ENCODE results near the gene SRCIN1.
"Not testable (repeated sequence)": the region's sequence is repeated elsewhere in the genome, so short reads cannot be mapped to it uniquely, and the experiment has no call there.

Gene SRCIN1

GRCh38 chr17:38534498-38534885, 71.3 kb downstream of the SRCIN1 start:
- H3K4me3 Mint-ChIP-seq = no peak overlapping the region
- peaks cover 11% of the 10 kb centered on the region for H3K4me1 Mint-ChIP-seq
- H3K27ac Mint-ChIP-seq = no peak overlapping the region
- no peaks in the 10 kb centered on the region for H3K9me3 Mint-ChIP-seq
- H3K36me3 Mint-ChIP-seq (ENCODE audit: low read depth) = no peaks in the 10 kb centered on the region
- TF ChIP-seq, protein P1, sequence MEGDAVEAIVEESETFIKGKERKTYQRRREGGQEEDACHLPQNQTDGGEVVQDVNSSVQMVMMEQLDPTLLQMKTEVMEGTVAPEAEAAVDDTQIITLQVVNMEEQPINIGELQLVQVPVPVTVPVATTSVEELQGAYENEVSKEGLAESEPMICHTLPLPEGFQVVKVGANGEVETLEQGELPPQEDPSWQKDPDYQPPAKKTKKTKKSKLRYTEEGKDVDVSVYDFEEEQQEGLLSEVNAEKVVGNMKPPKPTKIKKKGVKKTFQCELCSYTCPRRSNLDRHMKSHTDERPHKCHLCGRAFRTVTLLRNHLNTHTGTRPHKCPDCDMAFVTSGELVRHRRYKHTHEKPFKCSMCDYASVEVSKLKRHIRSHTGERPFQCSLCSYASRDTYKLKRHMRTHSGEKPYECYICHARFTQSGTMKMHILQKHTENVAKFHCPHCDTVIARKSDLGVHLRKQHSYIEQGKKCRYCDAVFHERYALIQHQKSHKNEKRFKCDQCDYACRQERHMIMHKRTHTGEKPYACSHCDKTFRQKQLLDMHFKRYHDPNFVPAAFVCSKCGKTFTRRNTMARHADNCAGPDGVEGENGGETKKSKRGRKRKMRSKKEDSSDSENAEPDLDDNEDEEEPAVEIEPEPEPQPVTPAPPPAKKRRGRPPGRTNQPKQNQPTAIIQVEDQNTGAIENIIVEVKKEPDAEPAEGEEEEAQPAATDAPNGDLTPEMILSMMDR (IDR thresholded peaks at IDR 0.05; ENCODE audit: unreplicated experiment in 3 of 3) = no peak
- H3K27me3 Mint-ChIP-seq (ENCODE audit: low read depth) = peaks cover 42% of the 10 kb centered on the region

GRCh38 chr17:38533866-38534497, 71.8 kb downstream of the SRCIN1 start:
- Mint-ChIP-seq H3K4me1 (peaks cover 11% of the 10 kb centered on the region), H3K27me3 (ENCODE audit: low read depth) (peaks cover 42% of the 10 kb centered on the region), H3K36me3 (ENCODE audit: low read depth) (no peaks in the 10 kb centered on the region), H3K27ac (no peak overlapping the region), H3K4me3 (no peak overlapping the region), H3K9me3 (no peaks in the 10 kb centered on the region)
- TF ChIP-seq, protein P1 (IDR thresholded peaks at IDR 0.05; ENCODE audit: unreplicated experiment in 3 of 3) = no peak

DNA sequence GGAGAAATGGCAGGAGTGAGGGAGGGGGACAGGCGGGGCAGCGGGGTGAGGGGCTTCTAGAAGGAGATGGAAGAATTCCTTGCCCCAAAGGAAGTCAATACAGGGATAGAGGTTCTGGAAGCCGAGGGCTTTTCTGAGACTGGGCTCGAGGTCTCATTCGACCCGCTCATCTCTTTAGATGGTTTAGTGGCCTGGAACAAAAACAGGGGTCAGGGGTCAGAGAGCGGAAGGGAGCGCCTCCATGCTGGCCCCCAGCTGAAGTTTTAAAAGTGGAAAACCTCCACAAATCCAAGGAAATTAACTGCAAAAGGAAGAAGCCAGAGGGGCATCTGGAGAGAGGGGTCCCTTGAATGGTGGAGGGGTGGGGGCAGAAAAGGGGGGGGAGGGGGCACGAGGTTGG, 72.5 kb downstream of the SRCIN1 start:
- H3K4me3 Mint-ChIP-seq = no peak overlapping the region
- H3K36me3 Mint-ChIP-seq (ENCODE audit: low read depth) = no peaks in the 10 kb centered on the region
- H3K9me3 Mint-ChIP-seq = no peaks in the 10 kb centered on the region
- peaks cover 14% of the 10 kb centered on the region for H3K4me1 Mint-ChIP-seq
- peaks cover 48% of the 10 kb centered on the region for H3K27me3 Mint-ChIP-seq (ENCODE audit: low read depth)
- no peak overlapping the region for H3K27ac Mint-ChIP-seq
- TF ChIP-seq, protein P1 (IDR thresholded peaks at IDR 0.05; ENCODE audit: unreplicated experiment in 3 of 3) = no peak

DNA sequence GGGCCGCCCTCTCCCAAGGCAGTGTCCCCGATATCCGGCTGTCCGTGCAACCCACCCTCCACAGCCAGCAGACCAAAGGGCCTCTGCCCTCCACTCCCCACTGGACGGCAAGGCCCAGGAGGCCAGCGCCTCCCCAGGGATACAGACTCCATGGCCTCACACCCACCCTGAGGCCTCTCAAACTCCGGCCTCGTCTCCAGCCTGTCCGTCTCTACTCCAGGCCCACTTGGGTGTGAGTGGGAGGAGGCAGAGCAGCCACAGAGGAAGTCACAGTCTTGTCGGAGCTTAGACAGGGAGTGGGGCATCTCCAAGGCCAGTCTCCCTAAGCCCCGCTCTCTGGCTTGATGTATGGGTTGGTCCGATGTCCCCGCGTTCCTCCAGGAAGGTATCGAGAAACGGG, 73.3 kb downstream of the SRCIN1 start:
- TF ChIP-seq, protein P1 (IDR thresholded peaks at IDR 0.05; ENCODE audit: unreplicated experiment in 3 of 3) = no peak
- H3K9me3 Mint-ChIP-seq = no peaks in the 10 kb centered on the region
- no peaks in the 10 kb centered on the region for H3K36me3 Mint-ChIP-seq (ENCODE audit: low read depth)
- no peak overlapping the region for H3K27ac Mint-ChIP-seq
- H3K27me3 Mint-ChIP-seq (ENCODE audit: low read depth) = peaks cover 55% of the 10 kb centered on the region
- H3K4me1 Mint-ChIP-seq = peaks cover 18% of the 10 kb centered on the region
- H3K4me3 Mint-ChIP-seq = no peak overlapping the region

DNA sequence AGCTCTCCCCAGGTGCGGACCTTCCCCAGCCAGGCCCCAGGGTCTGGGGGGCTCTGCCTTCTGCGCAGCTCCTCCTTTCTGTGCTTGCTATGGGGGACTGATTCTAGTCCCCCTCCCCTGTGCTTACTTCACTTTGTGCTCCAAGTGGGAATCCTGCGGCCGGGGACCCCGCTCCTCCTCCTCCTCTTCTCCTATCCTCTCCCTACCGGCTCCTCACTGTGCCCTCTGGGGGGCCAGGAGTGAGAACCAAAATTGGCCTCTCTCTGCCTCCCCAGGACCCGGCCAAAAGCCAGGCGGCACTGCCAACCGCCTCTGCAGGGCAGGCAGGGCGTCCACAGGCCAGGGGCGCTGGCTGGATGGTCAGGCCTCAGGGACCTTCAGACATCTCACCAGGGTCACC, 74.0 kb downstream of the SRCIN1 start:
- not testable (repeated sequence) for H3K27ac Mint-ChIP-seq; H3K36me3 Mint-ChIP-seq (ENCODE audit: low read depth); H3K4me3 Mint-ChIP-seq

GRCh38 chr17:38530856-38531255, 74.9 kb downstream of the SRCIN1 start:
- not testable (repeated sequence) for H3K27ac Mint-ChIP-seq; H3K9me3 Mint-ChIP-seq; H3K4me3 Mint-ChIP-seq; H3K36me3 Mint-ChIP-seq (ENCODE audit: low read depth)
- peaks cover 18% of the 10 kb centered on the region for H3K4me1 Mint-ChIP-seq
- peaks cover 47% of the 10 kb centered on the region for H3K27me3 Mint-ChIP-seq (ENCODE audit: low read depth)

More for the DNA sequence above, 74.0 kb downstream of the SRCIN1 start:
- Mint-ChIP-seq H3K27me3 (ENCODE audit: low read depth) (peaks cover 54% of the 10 kb centered on the region), H3K4me1 (peaks cover 18% of the 10 kb centered on the region)
- not testable (repeated sequence) for H3K9me3 Mint-ChIP-seq

DNA sequence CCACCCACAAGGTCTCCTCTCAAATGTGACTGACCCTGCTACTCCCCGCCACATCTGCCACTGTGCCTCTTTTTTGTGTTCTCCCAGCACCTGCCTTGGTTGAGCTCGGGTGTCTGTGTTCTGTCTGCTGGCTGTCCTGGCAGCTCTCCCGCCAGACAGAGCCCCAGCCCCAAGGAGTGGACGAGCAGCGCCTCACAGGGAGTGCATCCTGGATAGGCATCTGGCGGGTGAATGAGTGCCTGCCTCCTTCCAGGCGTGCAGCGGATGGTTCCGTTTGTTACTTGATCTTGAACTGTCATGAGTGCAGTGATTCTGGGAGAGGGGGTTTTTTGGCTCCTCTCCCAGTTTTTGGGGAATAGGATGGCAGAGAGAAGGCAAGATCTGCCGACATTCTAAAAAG, 77.6 kb downstream of the SRCIN1 start:
- Mint-ChIP-seq H3K27me3 (ENCODE audit: low read depth) (peaks cover 43% of the 10 kb centered on the region), H3K4me1 (peaks cover 18% of the 10 kb centered on the region)
- not testable (repeated sequence) for H3K36me3 Mint-ChIP-seq (ENCODE audit: low read depth); H3K27ac Mint-ChIP-seq; H3K9me3 Mint-ChIP-seq; H3K4me3 Mint-ChIP-seq

GRCh38 chr17:38526526-38526925, 79.2 kb downstream of the SRCIN1 start:
- not testable (repeated sequence) for H3K4me3 Mint-ChIP-seq; H3K9me3 Mint-ChIP-seq; H3K27ac Mint-ChIP-seq; H3K36me3 Mint-ChIP-seq (ENCODE audit: low read depth)
- Mint-ChIP-seq H3K27me3 (ENCODE audit: low read depth) (peaks cover 32% of the 10 kb centered on the region), H3K4me1 (peaks cover 18% of the 10 kb centered on the region)

Measured in nephron (organoid).